ENCODE data around the gene H6PD.
"Not testable (repeated sequence)": the region's sequence is repeated elsewhere in the genome, so short reads cannot be mapped to it uniquely, and the experiment has no call there.

H6PD gene

GRCh38 chr1:9280015-9280860 lies 45.7 kb downstream of the H6PD start:
- no peak for DNase-seq

GRCh38 chr1:9281071-9281827 lies 46.7 kb downstream of the H6PD start:
- DNase-seq = no peak

GRCh38 chr1:9281908-9282695 lies 47.5 kb downstream of the H6PD start:
- no peak for DNase-seq

- no peak for DNase-seq
Measured at GRCh38 chr1:9282696-9282955, 48.1 kb downstream of the H6PD start.

- DNase-seq = no peak
Measured at GRCh38 chr1:9284061-9284460, 49.5 kb downstream of the H6PD start.

- no peak for DNase-seq
Measured at GRCh38 chr1:9286556-9286955, 52.0 kb downstream of the H6PD start.

- peak; percentile 71 for DNase-seq
Measured at GRCh38 chr1:9289090-9289534, 54.5 kb downstream of the H6PD start.

GRCh38 chr1:9289711-9290485 lies 55.3 kb downstream of the H6PD start:
- DNase-seq = peak; percentile 48

- DNase-seq = no peak
Measured at GRCh38 chr1:9291914-9292360, 57.4 kb downstream of the H6PD start.

GRCh38 chr1:9292361-9293240 lies 58.0 kb downstream of the H6PD start, which contains the start of gene SPSB1:
Gene SPSB1, plus strand, starts transcription at chr1:9292894. Its CDS starts 62,998 bp downstream, at chr1:9355892.
- DNase-seq = peak; percentile 75

- no peak for DNase-seq
Measured at GRCh38 chr1:9293241-9293532, 58.6 kb downstream of the H6PD start.

- DNase-seq = no peak
Measured at GRCh38 chr1:9293533-9294404, 59.2 kb downstream of the H6PD start.

GRCh38 chr1:9294405-9294773 lies 59.8 kb downstream of the H6PD start:
- DNase-seq = no peak

GRCh38 chr1:9294910-9295636 lies 60.5 kb downstream of the H6PD start:
- no peak for DNase-seq

- no peak for DNase-seq
Measured at GRCh38 chr1:9295884-9296283, 61.3 kb downstream of the H6PD start.

- no peak for DNase-seq
Measured at GRCh38 chr1:9296850-9297249, 62.3 kb downstream of the H6PD start.

GRCh38 chr1:9297831-9298230 lies 63.3 kb downstream of the H6PD start:
- no peak for DNase-seq

- DNase-seq = no peak
Measured at GRCh38 chr1:9298282-9298681, 63.7 kb downstream of the H6PD start.

GRCh38 chr1:9299571-9300541 lies 65.3 kb downstream of the H6PD start:
- not testable (repeated sequence) for DNase-seq

All from CD4-positive, alpha-beta T cell treated with Interleukin-15 for 1 hour (primary cell).